ENCODE data around the gene CLRN2. TPM values are rescaled to one million over a fixed set of nuclear protein-coding genes. Genes with fewer than 3 reads are reported as not detected.
A peak's percentile ranks its signal among the peaks of the same experiment; 100 is the strongest.
"Not testable (repeated sequence)": the region's sequence is repeated elsewhere in the genome, so short reads cannot be mapped to it uniquely, and the experiment has no call there.

CLRN2 gene
- total and polyA plus RNA-seq, 2 experiments from 2014 or later, result not detected

DNA sequence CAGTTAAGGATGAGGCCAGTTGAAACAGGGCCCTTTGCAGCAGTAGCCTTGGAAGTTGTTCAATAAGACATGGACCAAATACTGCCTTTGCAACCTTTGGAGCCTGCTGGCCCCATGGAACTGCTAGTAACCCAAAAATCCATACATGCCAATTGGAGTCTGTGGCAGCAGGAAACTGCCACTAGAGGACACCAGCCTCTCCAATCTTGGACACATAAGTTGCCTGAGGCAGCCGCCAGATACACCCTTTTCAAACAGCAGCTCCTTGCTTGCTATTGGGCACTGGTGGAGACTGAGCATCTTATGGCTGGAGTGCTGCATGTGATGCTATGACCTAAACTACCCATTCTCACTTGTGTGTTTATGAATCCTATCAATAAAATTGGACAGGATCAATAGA is 47.2 kb downstream of the CLRN2 start:
- H3K4me1 ChIP-seq (ENCODE audit: low read depth), result no peaks in the 10 kb centered on the region
- H3K27ac ChIP-seq, result no peak overlapping the region
- no peaks in the 10 kb centered on the region for H3K9me3 ChIP-seq (ENCODE audit: low read depth)
- no peak overlapping the region for H3K4me3 ChIP-seq
- TF ChIP-seq, protein P1, sequence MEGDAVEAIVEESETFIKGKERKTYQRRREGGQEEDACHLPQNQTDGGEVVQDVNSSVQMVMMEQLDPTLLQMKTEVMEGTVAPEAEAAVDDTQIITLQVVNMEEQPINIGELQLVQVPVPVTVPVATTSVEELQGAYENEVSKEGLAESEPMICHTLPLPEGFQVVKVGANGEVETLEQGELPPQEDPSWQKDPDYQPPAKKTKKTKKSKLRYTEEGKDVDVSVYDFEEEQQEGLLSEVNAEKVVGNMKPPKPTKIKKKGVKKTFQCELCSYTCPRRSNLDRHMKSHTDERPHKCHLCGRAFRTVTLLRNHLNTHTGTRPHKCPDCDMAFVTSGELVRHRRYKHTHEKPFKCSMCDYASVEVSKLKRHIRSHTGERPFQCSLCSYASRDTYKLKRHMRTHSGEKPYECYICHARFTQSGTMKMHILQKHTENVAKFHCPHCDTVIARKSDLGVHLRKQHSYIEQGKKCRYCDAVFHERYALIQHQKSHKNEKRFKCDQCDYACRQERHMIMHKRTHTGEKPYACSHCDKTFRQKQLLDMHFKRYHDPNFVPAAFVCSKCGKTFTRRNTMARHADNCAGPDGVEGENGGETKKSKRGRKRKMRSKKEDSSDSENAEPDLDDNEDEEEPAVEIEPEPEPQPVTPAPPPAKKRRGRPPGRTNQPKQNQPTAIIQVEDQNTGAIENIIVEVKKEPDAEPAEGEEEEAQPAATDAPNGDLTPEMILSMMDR (IDR thresholded peaks at IDR 0.05; ENCODE audit: low read depth, low read length), result peak; percentile 9
- H3K27me3 ChIP-seq, result no peaks in the 10 kb centered on the region
- no peaks in the 10 kb centered on the region for H3K36me3 ChIP-seq
- DNase-seq (ENCODE audit: low read depth in 1 of 2, low spot score in 1 of 2), result peak in 1 of 2 donors; percentile 9

DNA sequence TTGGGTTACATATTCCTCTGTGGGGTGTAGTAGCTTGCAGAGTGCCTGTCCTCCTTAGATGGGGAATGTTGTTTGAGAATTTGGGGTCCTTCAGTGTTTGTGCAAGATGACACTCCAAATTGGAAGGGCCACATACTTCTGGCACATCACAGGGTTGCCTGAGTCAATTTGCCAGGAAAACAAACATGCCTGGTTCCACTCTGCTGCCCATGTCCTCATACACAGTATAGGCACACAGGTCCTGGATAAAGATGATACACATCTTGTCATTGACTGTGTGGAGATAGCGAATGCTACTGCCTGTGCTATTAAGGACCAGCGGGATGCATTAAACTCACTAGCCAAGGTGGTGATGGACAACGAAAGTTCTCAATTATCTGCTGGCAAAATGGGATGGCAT is 50.9 kb downstream of the CLRN2 start:
- no peak overlapping the region for H3K27ac ChIP-seq
- DNase-seq (ENCODE audit: low read depth in 1 of 2, low spot score in 1 of 2), result no peak
- H3K27me3 ChIP-seq, result no peaks in the 10 kb centered on the region
- no peaks in the 10 kb centered on the region for H3K4me1 ChIP-seq (ENCODE audit: low read depth)
- no peaks in the 10 kb centered on the region for H3K36me3 ChIP-seq
- no peak overlapping the region for H3K4me3 ChIP-seq
- no peaks in the 10 kb centered on the region for H3K9me3 ChIP-seq (ENCODE audit: low read depth)
- TF ChIP-seq, protein P1 (IDR thresholded peaks at IDR 0.05; ENCODE audit: low read depth, low read length), result no peak

DNA sequence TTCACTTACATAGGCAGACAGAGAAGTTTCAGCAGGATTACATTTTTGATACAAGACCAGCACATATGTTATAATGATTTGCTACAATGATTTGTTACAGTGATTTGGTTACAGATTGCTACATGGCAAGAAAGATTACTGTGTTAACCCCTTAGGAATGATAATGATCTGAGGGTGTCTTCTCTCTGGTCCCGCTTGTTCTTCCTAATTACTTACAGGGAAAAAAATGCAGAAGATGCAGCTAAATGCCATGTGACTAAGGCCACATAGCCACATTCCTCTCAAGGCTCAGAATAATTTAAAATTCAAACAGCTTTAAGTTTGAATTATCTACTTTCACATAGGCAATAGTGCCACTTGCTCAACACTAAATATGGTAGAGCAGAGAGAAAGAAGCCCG is 52.3 kb downstream of the CLRN2 start:
- no peak for DNase-seq (ENCODE audit: low read depth in 1 of 2, low spot score in 1 of 2)

DNA sequence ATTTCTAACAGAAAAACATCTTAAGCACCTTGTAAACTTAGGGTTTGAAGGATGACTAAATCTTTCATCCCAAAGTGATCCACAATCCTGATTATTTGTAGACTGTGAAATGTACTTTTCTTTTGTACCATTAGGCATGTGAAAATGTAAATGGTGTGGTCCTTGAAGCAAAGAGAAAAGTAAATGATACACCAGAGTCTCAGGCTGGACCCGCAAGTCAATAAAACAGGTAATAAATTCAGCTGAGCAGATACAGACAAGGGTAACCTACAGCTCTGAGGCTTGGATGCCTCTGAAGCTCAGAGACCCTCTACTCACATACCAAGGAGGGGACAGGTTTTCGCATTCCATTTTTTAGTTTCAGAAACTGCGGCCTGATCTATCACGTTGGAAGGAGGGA is 59.2 kb downstream of the CLRN2 start:
- DNase-seq (ENCODE audit: low read depth in 1 of 2, low spot score in 1 of 2), result no peak
- TF ChIP-seq, protein P1 (IDR thresholded peaks at IDR 0.05; ENCODE audit: low read depth, low read length), result no peak
- no peak overlapping the region for H3K4me3 ChIP-seq
- H3K27ac ChIP-seq, result no peak overlapping the region
- no peaks in the 10 kb centered on the region for H3K36me3 ChIP-seq
- no peaks in the 10 kb centered on the region for H3K9me3 ChIP-seq (ENCODE audit: low read depth)
- peaks cover 4% of the 10 kb centered on the region for H3K4me1 ChIP-seq (ENCODE audit: low read depth)
- no peaks in the 10 kb centered on the region for H3K27me3 ChIP-seq

More for the DNA sequence above, 52.3 kb downstream of the CLRN2 start:
- no peaks in the 10 kb centered on the region for H3K4me1 ChIP-seq (ENCODE audit: low read depth)
- H3K4me3 ChIP-seq, result no peak overlapping the region
- H3K9me3 ChIP-seq (ENCODE audit: low read depth), result no peaks in the 10 kb centered on the region
- no peaks in the 10 kb centered on the region for H3K36me3 ChIP-seq
- TF ChIP-seq, protein P1 (IDR thresholded peaks at IDR 0.05; ENCODE audit: low read depth, low read length), result no peak
- no peak overlapping the region for H3K27ac ChIP-seq
- H3K27me3 ChIP-seq, result no peaks in the 10 kb centered on the region

DNA sequence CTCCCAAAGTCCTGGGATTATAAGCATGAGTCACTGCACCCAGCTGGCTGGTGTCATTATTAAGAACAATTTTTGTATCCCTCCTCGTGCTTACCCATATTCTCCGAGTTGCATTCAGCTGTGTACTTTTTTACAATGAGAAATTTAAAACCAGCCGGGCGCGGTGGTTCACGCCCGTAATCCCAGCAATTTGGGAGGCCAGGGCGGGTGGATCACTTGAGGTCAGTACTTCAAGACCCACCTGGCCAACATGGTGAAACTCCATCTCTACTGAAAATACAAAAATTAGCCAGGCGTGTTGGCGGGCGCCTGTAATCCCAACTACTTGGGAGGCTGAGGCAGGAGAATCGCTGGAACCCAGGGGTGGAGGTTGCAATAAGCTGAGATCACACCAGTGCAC is 60.2 kb downstream of the CLRN2 start:
- H3K9me3 ChIP-seq (ENCODE audit: low read depth); H3K27me3 ChIP-seq; H3K4me3 ChIP-seq; H3K36me3 ChIP-seq; H3K4me1 ChIP-seq (ENCODE audit: low read depth); H3K27ac ChIP-seq; DNase-seq (ENCODE audit: low read depth in 1 of 2, low spot score in 1 of 2): not testable (repeated sequence)

Other genes starting within 250 kb of the CLRN2 start
- gene QDPR, start 3.1 kb upstream of the CLRN2 start, total RNA-seq, result 80.7 and 89.1 TPM in 2 replicates
- 63.8 and 115 TPM in 2 replicates for gene QDPR, start 3.1 kb upstream of the CLRN2 start, polyA plus RNA-seq
- 53.4 and 82.6 TPM in 2 replicates for gene LAP3, start 62.0 kb downstream of the CLRN2 start, total RNA-seq
- gene LAP3, start 62.0 kb downstream of the CLRN2 start, polyA plus RNA-seq, result 79.0 and 97.1 TPM in 2 replicates
- gene MED28, start 99.5 kb downstream of the CLRN2 start, total RNA-seq, result 20.1 and 20.5 TPM in 2 replicates
- gene MED28, start 99.5 kb downstream of the CLRN2 start, polyA plus RNA-seq, result 60.2 and 71.5 TPM in 2 replicates